GM23338 (cell line): ENCODE results near the gene RORC. TPM values are rescaled to one million over a fixed set of nuclear protein-coding genes. Genes with fewer than 3 reads are reported as not detected.

Experiments used
- ATAC-seq: fragments of 200-7000 bp; cut with Tn5 transposase; 3 replicates; pipeline ENCODE4 v1.9.1; 2020
- DNase-seq: peaks from one replicate; pipeline ENCODE4 v3.0.0-alpha.2; 2015; ENCODE audit warnings: low spot score
- H2AFZ ChIP-seq: fragments of 200-600 bp; sonication (generic); 2 replicates; pipeline ENCODE4 v1.8.0; 2016; ENCODE audit warnings: antibody characterized with exemption, mild to moderate bottlenecking, moderate library complexity
- H3F3A ChIP-seq: fragments of 200-600 bp; sonication (generic); replicated peaks from 2 replicates; pipeline ENCODE4 v1.8.0; 2017; ENCODE audit warnings: antibody characterized with exemption, mixed run types, low read depth
- H3K27ac ChIP-seq: fragments of 200-600 bp; sonication (generic); 2 replicates; pipeline ENCODE4 v1.6.1; 2016; ENCODE audit warnings: low read depth
- H3K27me3 ChIP-seq: fragments of 200-600 bp; sonication (generic); 2 replicates; pipeline ENCODE4 v1.8.0; 2016; ENCODE audit warnings: mild to moderate bottlenecking, mixed run types, moderate library complexity; ENCODE audit not compliant: insufficient read depth
- H3K36me3 ChIP-seq: fragments of 200-600 bp; sonication (generic); 2 replicates; pipeline ENCODE4 v1.8.0; 2016; ENCODE audit warnings: mild to moderate bottlenecking; ENCODE audit not compliant: insufficient read depth
- H3K4me1 ChIP-seq: fragments of 200-600 bp; sonication (generic); 2 replicates; pipeline ENCODE4 v1.8.0; 2016; ENCODE audit warnings: mild to moderate bottlenecking, moderate library complexity; ENCODE audit not compliant: insufficient read depth
- H3K4me2 ChIP-seq: fragments of 200-600 bp; sonication (generic); 2 replicates; pipeline ENCODE4 v1.7.1; 2017; ENCODE audit warnings: mixed run types
- H3K4me3 ChIP-seq: fragments of 200-600 bp; sonication (generic); 2 replicates; pipeline ENCODE4 v1.6.1; 2016; ENCODE audit warnings: mixed run types
- H3K79me2 ChIP-seq: fragments of 200-600 bp; sonication (generic); replicated peaks from 2 replicates; pipeline ENCODE4 v1.8.0; 2017; ENCODE audit warnings: mild to moderate bottlenecking; ENCODE audit not compliant: insufficient read depth
- H3K9me2 ChIP-seq: fragments of 200-600 bp; sonication (generic); 2 replicates; pipeline ENCODE4 v1.8.0; 2017; ENCODE audit not compliant: insufficient read depth
- H4K20me1 ChIP-seq: fragments of 200-600 bp; sonication (generic); replicated peaks from 2 replicates; pipeline ENCODE4 v1.8.0; 2017; ENCODE audit warnings: mild to moderate bottlenecking; ENCODE audit not compliant: insufficient read depth
- H3K27ac Mint-ChIP-seq: 2 replicates; pipeline ENCODE4 v1.8.0; 2020; ENCODE audit warnings: inconsistent platforms, mild to moderate bottlenecking, moderate library complexity, mixed read lengths
- H3K27me3 Mint-ChIP-seq: 3 replicates; pipeline ENCODE4 v1.8.0; 2022; ENCODE audit warnings: low read depth, mild to moderate bottlenecking, moderate library complexity, mixed read lengths, inconsistent platforms; ENCODE audit not compliant: insufficient read depth, poor library complexity
- H3K36me3 Mint-ChIP-seq: 3 replicates; pipeline ENCODE4 v1.8.0; 2021; ENCODE audit warnings: low read depth, mild to moderate bottlenecking, inconsistent platforms, moderate library complexity, mixed read lengths
- H3K4me1 Mint-ChIP-seq: 3 replicates; pipeline ENCODE4 v1.8.0; 2020; ENCODE audit warnings: mild to moderate bottlenecking, inconsistent platforms, mixed read lengths
- H3K4me3 Mint-ChIP-seq: 3 replicates; pipeline ENCODE4 v1.8.0; 2021; ENCODE audit warnings: moderate library complexity, mild to moderate bottlenecking, inconsistent platforms, mixed read lengths
- H3K9me3 Mint-ChIP-seq: 3 replicates; pipeline ENCODE4 v1.8.0; 2020; ENCODE audit warnings: moderate library complexity, mild to moderate bottlenecking, inconsistent platforms, mixed read lengths
- CREB1 ChIP-seq: fragments of 250-450 bp; sonication (Bioruptor Pico); IDR thresholded peaks from 2 replicates; pipeline ENCODE4 v1.5.0; 2020; ENCODE audit warnings: low read depth, mild to moderate bottlenecking, moderate library complexity
- ETS1 ChIP-seq: IDR thresholded peaks from 2 replicates; pipeline ENCODE4 v1.6.1; 2016; ENCODE audit warnings: antibody characterized with exemption
- EZH2 ChIP-seq: fragments of 200-600 bp; sonication (generic); IDR thresholded peaks from one replicate; pipeline ENCODE4 v1.8.0; 2017; ENCODE audit warnings: antibody characterized with exemption, mild to moderate bottlenecking, low read depth; ENCODE audit not compliant: unreplicated experiment
- EZH2phosphoT487 ChIP-seq: fragments of 200-600 bp; sonication (generic); IDR thresholded peaks from one replicate; pipeline ENCODE4 v1.8.1; 2018; ENCODE audit warnings: antibody characterized with exemption; ENCODE audit not compliant: unreplicated experiment
- JUNB ChIP-seq: IDR thresholded peaks from one replicate; pipeline ENCODE4 v1.6.1; 2016; ENCODE audit warnings: antibody characterized with exemption; ENCODE audit not compliant: unreplicated experiment
- NANOG ChIP-seq: IDR thresholded peaks from 2 replicates; pipeline ENCODE4 v1.6.1; 2016; ENCODE audit warnings: antibody characterized with exemption, borderline replicate concordance
- POLR2AphosphoS5 ChIP-seq: IDR thresholded peaks from 2 replicates; pipeline ENCODE4 v1.6.1; 2016; ENCODE audit warnings: antibody characterized with exemption, low read depth
- REST ChIP-seq: IDR thresholded peaks from one replicate; pipeline ENCODE4 v1.6.1; 2018; ENCODE audit warnings: antibody characterized with exemption; ENCODE audit not compliant: unreplicated experiment
- STAT1 ChIP-seq: IDR thresholded peaks from one replicate; pipeline ENCODE4 v1.6.1; 2016; ENCODE audit warnings: antibody characterized with exemption; ENCODE audit not compliant: unreplicated experiment
- ZNF114 ChIP-seq: fragments of 250-450 bp; sonication (Bioruptor Pico); IDR thresholded peaks from 2 replicates; pipeline ENCODE4 v1.5.0; 2020; ENCODE audit warnings: mild to moderate bottlenecking, moderate library complexity
- ZNF331 ChIP-seq: fragments of 250-450 bp; sonication (Bioruptor Pico); IDR thresholded peaks from 2 replicates; pipeline ENCODE4 v1.5.0; 2020; ENCODE audit warnings: low read depth, mild to moderate bottlenecking, moderate library complexity
- polyA plus RNA-seq: library from polyadenylated mRNA; unstranded; fragments of >200 nt; fragmentation: Nextera tagmentation; extraction: Ambion mirVana; gene quantifications from 2 replicates; pipeline ENCODE4 v1.2.1, GENCODE V29; 2016
- total RNA-seq: library from RNA; depleted of rRNA; stranded (reverse); fragments of >200 nt; shearing (Covaris generic); gene quantifications from 2 replicates; pipeline ENCODE4 v1.2.3, GENCODE V29; 2014
- TF ChIP-seq, protein P1 (sequence below), 2 experiments: fragments of 200-600 bp in 1 of 2; sonication (generic) in 1 of 2; conservative IDR thresholded peaks; 2 replicates each; pipeline versions ENCODE4 v1.5.1 to v1.6.1; 2016 to 2017; ENCODE audit warnings: antibody characterized with exemption in 2 of 2, low read depth in 2 of 2, mild to moderate bottlenecking in 2 of 2, moderate library complexity in 1 of 2
- TF ChIP-seq, protein P2 (sequence below): fragments of 250-450 bp; sonication (Bioruptor Pico); IDR thresholded peaks from 2 replicates; pipeline ENCODE4 v1.5.0; 2020; ENCODE audit warnings: mild to moderate bottlenecking, moderate library complexity

The RORC gene
- total and polyA plus RNA-seq, 2 experiments from 2014 or later: 0.29 to 0.97 TPM

GRCh38 chr1:151807131-151807530, 24.5 kb downstream of the RORC start:
- DNase-seq (no peak), ATAC-seq (no peak)
- Histone ChIP-seq H3K9me2 (no peaks in the 10 kb centered on the region), H3K36me3 (no peaks in the 10 kb centered on the region), H3K4me2 (no peak overlapping the region), H3K27me3 (no peaks in the 10 kb centered on the region), H3K27ac (no peak overlapping the region), H3K4me3 (no peak overlapping the region), H2AFZ (no peak overlapping the region), H4K20me1 (no peaks in the 10 kb centered on the region), H3K79me2 (no peaks in the 10 kb centered on the region), H3K4me1 (peaks cover 7% of the 10 kb centered on the region), H3F3A (no peaks in the 10 kb centered on the region)
- H3K27ac Mint-ChIP-seq: no peak overlapping the region
- no peak overlapping the region for H3K4me3 Mint-ChIP-seq
- TF ChIP-seq NANOG (no peak), ETS1 (no peak), POLR2AphosphoS5 (no peak), REST (no peak), EZH2 (no peak), STAT1 (no peak), ZNF114 (CRISPR knock-in tag) (no peak), JUNB (no peak), ZNF331 (CRISPR knock-in tag) (no peak), CREB1 (CRISPR knock-in tag) (no peak), EZH2phosphoT487 (no peak)
- TF ChIP-seq, protein P1, sequence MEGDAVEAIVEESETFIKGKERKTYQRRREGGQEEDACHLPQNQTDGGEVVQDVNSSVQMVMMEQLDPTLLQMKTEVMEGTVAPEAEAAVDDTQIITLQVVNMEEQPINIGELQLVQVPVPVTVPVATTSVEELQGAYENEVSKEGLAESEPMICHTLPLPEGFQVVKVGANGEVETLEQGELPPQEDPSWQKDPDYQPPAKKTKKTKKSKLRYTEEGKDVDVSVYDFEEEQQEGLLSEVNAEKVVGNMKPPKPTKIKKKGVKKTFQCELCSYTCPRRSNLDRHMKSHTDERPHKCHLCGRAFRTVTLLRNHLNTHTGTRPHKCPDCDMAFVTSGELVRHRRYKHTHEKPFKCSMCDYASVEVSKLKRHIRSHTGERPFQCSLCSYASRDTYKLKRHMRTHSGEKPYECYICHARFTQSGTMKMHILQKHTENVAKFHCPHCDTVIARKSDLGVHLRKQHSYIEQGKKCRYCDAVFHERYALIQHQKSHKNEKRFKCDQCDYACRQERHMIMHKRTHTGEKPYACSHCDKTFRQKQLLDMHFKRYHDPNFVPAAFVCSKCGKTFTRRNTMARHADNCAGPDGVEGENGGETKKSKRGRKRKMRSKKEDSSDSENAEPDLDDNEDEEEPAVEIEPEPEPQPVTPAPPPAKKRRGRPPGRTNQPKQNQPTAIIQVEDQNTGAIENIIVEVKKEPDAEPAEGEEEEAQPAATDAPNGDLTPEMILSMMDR (conservative IDR thresholded peaks at IDR 0.05; ENCODE audit: low read depth in 2 of 2): no peak
- TF ChIP-seq, protein P2, sequence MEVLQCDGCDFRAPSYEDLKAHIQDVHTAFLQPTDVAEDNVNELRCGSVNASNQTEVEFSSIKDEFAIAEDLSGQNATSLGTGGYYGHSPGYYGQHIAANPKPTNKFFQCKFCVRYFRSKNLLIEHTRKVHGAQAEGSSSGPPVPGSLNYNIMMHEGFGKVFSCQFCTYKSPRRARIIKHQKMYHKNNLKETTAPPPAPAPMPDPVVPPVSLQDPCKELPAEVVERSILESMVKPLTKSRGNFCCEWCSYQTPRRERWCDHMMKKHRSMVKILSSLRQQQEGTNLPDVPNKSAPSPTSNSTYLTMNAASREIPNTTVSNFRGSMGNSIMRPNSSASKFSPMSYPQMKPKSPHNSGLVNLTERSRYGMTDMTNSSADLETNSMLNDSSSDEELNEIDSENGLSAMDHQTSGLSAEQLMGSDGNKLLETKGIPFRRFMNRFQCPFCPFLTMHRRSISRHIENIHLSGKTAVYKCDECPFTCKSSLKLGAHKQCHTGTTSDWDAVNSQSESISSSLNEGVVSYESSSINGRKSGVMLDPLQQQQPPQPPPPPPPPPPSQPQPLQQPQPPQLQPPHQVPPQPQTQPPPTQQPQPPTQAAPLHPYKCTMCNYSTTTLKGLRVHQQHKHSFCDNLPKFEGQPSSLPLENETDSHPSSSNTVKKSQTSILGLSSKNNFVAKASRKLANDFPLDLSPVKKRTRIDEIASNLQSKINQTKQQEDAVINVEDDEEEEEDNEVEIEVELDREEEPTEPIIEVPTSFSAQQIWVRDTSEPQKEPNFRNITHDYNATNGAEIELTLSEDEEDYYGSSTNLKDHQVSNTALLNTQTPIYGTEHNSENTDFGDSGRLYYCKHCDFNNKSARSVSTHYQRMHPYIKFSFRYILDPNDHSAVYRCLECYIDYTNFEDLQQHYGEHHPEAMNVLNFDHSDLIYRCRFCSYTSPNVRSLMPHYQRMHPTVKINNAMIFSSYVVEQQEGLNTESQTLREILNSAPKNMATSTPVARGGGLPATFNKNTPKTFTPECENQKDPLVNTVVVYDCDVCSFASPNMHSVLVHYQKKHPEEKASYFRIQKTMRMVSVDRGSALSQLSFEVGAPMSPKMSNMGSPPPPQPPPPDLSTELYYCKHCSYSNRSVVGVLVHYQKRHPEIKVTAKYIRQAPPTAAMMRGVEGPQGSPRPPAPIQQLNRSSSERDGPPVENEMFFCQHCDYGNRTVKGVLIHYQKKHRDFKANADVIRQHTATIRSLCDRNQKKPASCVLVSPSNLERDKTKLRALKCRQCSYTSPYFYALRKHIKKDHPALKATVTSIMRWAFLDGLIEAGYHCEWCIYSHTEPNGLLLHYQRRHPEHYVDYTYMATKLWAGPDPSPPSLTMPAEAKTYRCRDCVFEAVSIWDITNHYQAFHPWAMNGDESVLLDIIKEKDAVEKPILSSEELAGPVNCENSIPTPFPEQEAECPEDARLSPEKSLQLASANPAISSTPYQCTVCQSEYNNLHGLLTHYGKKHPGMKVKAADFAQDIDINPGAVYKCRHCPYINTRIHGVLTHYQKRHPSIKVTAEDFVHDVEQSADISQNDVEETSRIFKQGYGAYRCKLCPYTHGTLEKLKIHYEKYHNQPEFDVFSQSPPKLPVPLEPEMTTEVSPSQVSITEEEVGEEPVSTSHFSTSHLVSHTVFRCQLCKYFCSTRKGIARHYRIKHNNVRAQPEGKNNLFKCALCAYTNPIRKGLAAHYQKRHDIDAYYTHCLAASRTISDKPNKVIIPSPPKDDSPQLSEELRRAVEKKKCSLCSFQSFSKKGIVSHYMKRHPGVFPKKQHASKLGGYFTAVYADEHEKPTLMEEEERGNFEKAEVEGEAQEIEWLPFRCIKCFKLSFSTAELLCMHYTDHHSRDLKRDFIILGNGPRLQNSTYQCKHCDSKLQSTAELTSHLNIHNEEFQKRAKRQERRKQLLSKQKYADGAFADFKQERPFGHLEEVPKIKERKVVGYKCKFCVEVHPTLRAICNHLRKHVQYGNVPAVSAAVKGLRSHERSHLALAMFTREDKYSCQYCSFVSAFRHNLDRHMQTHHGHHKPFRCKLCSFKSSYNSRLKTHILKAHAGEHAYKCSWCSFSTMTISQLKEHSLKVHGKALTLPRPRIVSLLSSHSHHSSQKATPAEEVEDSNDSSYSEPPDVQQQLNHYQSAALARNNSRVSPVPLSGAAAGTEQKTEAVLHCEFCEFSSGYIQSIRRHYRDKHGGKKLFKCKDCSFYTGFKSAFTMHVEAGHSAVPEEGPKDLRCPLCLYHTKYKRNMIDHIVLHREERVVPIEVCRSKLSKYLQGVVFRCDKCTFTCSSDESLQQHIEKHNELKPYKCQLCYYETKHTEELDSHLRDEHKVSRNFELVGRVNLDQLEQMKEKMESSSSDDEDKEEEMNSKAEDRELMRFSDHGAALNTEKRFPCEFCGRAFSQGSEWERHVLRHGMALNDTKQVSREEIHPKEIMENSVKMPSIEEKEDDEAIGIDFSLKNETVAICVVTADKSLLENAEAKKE (CRISPR knock-in tag): no peak
- no peaks in the 10 kb centered on the region for H3K36me3 Mint-ChIP-seq
- H3K9me3 Mint-ChIP-seq: no peaks in the 10 kb centered on the region
- H3K27me3 Mint-ChIP-seq: peaks cover 7% of the 10 kb centered on the region
- peaks cover 16% of the 10 kb centered on the region for H3K4me1 Mint-ChIP-seq
